Thymus (tissue), 11 donors: Measurements from ENCODE around the gene FYCO1. TPM values are rescaled to one million over a fixed set of nuclear protein-coding genes. Genes with fewer than 3 reads are reported as not detected.

Experiments used
- DNase-seq, 9 donors: peaks; one replicate each; pipeline ENCODE4 v3.0.0-alpha.2; 2013; ENCODE audit warnings: low spot score in 9 of 9, low read depth in 6 of 9, missing footprints in 1 of 9
- H3K27ac ChIP-seq, 2 donors: one replicate each; pipeline ENCODE4 v1.5.1; 2013; ENCODE audit warnings: control low read depth in 1 of 2, low read depth in 1 of 2, low read length in 1 of 2, mild to moderate bottlenecking in 1 of 2, moderate library complexity in 1 of 2
- H3K27me3 ChIP-seq, 2 donors: one replicate each; pipeline ENCODE4 v1.5.1; 2013; ENCODE audit warnings: low read length in 1 of 2; ENCODE audit not compliant: control insufficient read depth in 2 of 2, insufficient read depth in 1 of 2
- H3K36me3 ChIP-seq, 2 donors: one replicate each; pipeline ENCODE4 v1.5.1; 2013; ENCODE audit warnings: low read length in 1 of 2, mild to moderate bottlenecking in 1 of 2, moderate library complexity in 1 of 2; ENCODE audit not compliant: control insufficient read depth in 2 of 2, insufficient read depth in 2 of 2
- H3K4me1 ChIP-seq, 2 donors: one replicate each; pipeline ENCODE4 v1.5.1; 2013; ENCODE audit warnings: low read length in 2 of 2; ENCODE audit not compliant: control insufficient read depth in 2 of 2, insufficient read depth in 2 of 2
- H3K4me3 ChIP-seq, 2 donors: one replicate each; pipeline ENCODE4 v1.5.1; 2013; ENCODE audit warnings: low read length in 2 of 2, control low read depth in 1 of 2, mild to moderate bottlenecking in 1 of 2
- H3K9me3 ChIP-seq, 2 donors: one replicate each; pipeline ENCODE4 v1.5.1; 2013; ENCODE audit warnings: low read length in 1 of 2, mild to moderate bottlenecking in 1 of 2; ENCODE audit not compliant: control insufficient read depth in 2 of 2, insufficient read depth in 1 of 2
- WGBS: extraction: QIAGEN DNeasy Blood & Tissue Kit; methylation state at CpG from one replicate; pipeline ENCODE4 v1.1.7; 2013; 5-methylcytosine and 5-hydroxymethylcytosine counted together
- polyA plus RNA-seq: library from polyadenylated mRNA; stranded (reverse); fragments of 200-250 nt; gene quantifications from one replicate; pipeline ENCODE4 v1.2.3, GENCODE V29; 2013
- total RNA-seq: library from RNA; stranded (reverse); fragments of 120-200 nt; gene quantifications from one replicate; pipeline ENCODE4 v1.2.4, GENCODE V29; 2013
- donor health status: healthy.

The FYCO1 gene
- total and polyA plus RNA-seq, 2 donors, result 7.8 to 8.1 TPM

- H3K4me1 ChIP-seq, result peaks cover 0 to 38% of the 10 kb centered on the region in 2 donors
- no peaks in the 10 kb centered on the region for H3K27me3 ChIP-seq
- H3K9me3 ChIP-seq, result no peaks in the 10 kb centered on the region
- no peak for DNase-seq
- no peak overlapping the region for H3K4me3 ChIP-seq
- 95% methylated on average over 8 of the region's 8 CpGs for WGBS
- no peak overlapping the region for H3K27ac ChIP-seq
- H3K36me3 ChIP-seq, result peaks cover 92 to 99% of the 10 kb centered on the region in 2 donors
Measured at GRCh38 chr3:45964139-45964538, 31.5 kb downstream of the FYCO1 start.

- WGBS, result 84% methylated on average over 5 of the region's 5 CpGs
- no peak overlapping the region for H3K27ac ChIP-seq
- no peak for DNase-seq
- H3K9me3 ChIP-seq, result no peaks in the 10 kb centered on the region
- H3K4me3 ChIP-seq, result no peak overlapping the region
- H3K4me1 ChIP-seq, result peaks cover 0 to 32% of the 10 kb centered on the region in 2 donors
- H3K27me3 ChIP-seq, result no peaks in the 10 kb centered on the region
- H3K36me3 ChIP-seq, result peaks cover 90 to 100% of the 10 kb centered on the region in 2 donors
Measured at GRCh38 chr3:45962033-45962432, 33.6 kb downstream of the FYCO1 start.

GRCh38 chr3:45960289-45960688 lies 35.3 kb downstream of the FYCO1 start:
- no peaks in the 10 kb centered on the region for H3K27me3 ChIP-seq
- H3K4me1 ChIP-seq, result peaks cover 0 to 14% of the 10 kb centered on the region in 2 donors
- peaks cover 86 to 98% of the 10 kb centered on the region in 2 donors for H3K36me3 ChIP-seq
- no peaks in the 10 kb centered on the region for H3K9me3 ChIP-seq
- WGBS, result 96% methylated on average over 2 of the region's 2 CpGs
- H3K4me3 ChIP-seq, result no peak overlapping the region
- H3K27ac ChIP-seq, result no peak overlapping the region
- no peak for DNase-seq

GRCh38 chr3:45959201-45959600 lies 36.4 kb downstream of the FYCO1 start:
- Histone ChIP-seq H3K4me3 (no peak overlapping the region), H3K4me1 (peaks cover 0 to 12% of the 10 kb centered on the region in 2 donors), H3K36me3 (peaks cover 86 to 98% of the 10 kb centered on the region in 2 donors), H3K9me3 (no peaks in the 10 kb centered on the region), H3K27ac (no peak overlapping the region), H3K27me3 (no peaks in the 10 kb centered on the region)
- 90% methylated on average over 7 of the region's 7 CpGs for WGBS
- no peak for DNase-seq

GRCh38 chr3:45958321-45958791 lies 37.3 kb downstream of the FYCO1 start:
- no peaks in the 10 kb centered on the region for H3K27me3 ChIP-seq
- no peak overlapping the region for H3K27ac ChIP-seq
- H3K36me3 ChIP-seq, result peaks cover 87 to 98% of the 10 kb centered on the region in 2 donors
- peaks cover 0 to 12% of the 10 kb centered on the region in 2 donors for H3K4me1 ChIP-seq
- H3K9me3 ChIP-seq, result no peaks in the 10 kb centered on the region
- no peak overlapping the region for H3K4me3 ChIP-seq
- 98% methylated on average over 6 of the region's 6 CpGs for WGBS
- no peak for DNase-seq

GRCh38 chr3:45957586-45957985 lies 38.0 kb downstream of the FYCO1 start:
- no peaks in the 10 kb centered on the region for H3K9me3 ChIP-seq
- H3K27ac ChIP-seq, result no peak overlapping the region
- H3K4me3 ChIP-seq, result no peak overlapping the region
- DNase-seq, result no peak
- 97% methylated on average over 5 of the region's 5 CpGs for WGBS
- H3K4me1 ChIP-seq, result peaks cover 0 to 9% of the 10 kb centered on the region in 2 donors
- H3K27me3 ChIP-seq, result no peaks in the 10 kb centered on the region
- peaks cover 89 to 98% of the 10 kb centered on the region in 2 donors for H3K36me3 ChIP-seq

GRCh38 chr3:45955706-45956105 lies 39.9 kb downstream of the FYCO1 start:
- Histone ChIP-seq H3K9me3 (no peaks in the 10 kb centered on the region), H3K27ac (no peak overlapping the region), H3K4me1 (peaks cover 6 to 10% of the 10 kb centered on the region in 2 donors), H3K36me3 (peaks cover 91 to 98% of the 10 kb centered on the region in 2 donors), H3K27me3 (no peaks in the 10 kb centered on the region), H3K4me3 (no peak overlapping the region)
- DNase-seq, result no peak
- 93% methylated on average over 4 of the region's 4 CpGs for WGBS

- Histone ChIP-seq H3K4me1 (peaks cover 7 to 16% of the 10 kb centered on the region in 2 donors), H3K27me3 (no peaks in the 10 kb centered on the region), H3K9me3 (no peaks in the 10 kb centered on the region), H3K27ac (no peak overlapping the region), H3K4me3 (no peak overlapping the region), H3K36me3 (peaks cover 88 to 98% of the 10 kb centered on the region in 2 donors)
- 89% methylated on average over 11 of the region's 11 CpGs for WGBS
- DNase-seq, result no peak
Measured at GRCh38 chr3:45955017-45955647, 40.5 kb downstream of the FYCO1 start.

GRCh38 chr3:45954306-45954705 lies 41.3 kb downstream of the FYCO1 start:
- H3K36me3 ChIP-seq, result peaks cover 88 to 98% of the 10 kb centered on the region in 2 donors
- peaks cover 0 to 3% of the 10 kb centered on the region in 2 donors for H3K9me3 ChIP-seq
- no peaks in the 10 kb centered on the region for H3K27me3 ChIP-seq
- WGBS, result 98% methylated on average over 3 of the region's 3 CpGs
- H3K4me1 ChIP-seq, result peaks cover 11 to 24% of the 10 kb centered on the region in 2 donors
- no peak overlapping the region for H3K27ac ChIP-seq
- no peak overlapping the region for H3K4me3 ChIP-seq
- no peak for DNase-seq
